Pulmonary artery endothelial cell (primary cell): ENCODE measurements around the gene MYL4. TPM values are rescaled to one million over a fixed set of nuclear protein-coding genes. Genes with fewer than 3 reads are reported as not detected.
A peak's percentile ranks its signal among the peaks of the same experiment; 100 is the strongest.
"Not testable (repeated sequence)": the region's sequence is repeated elsewhere in the genome, so short reads cannot be mapped to it uniquely, and the experiment has no call there.

Experiments
- DNase-seq: peaks from one replicate; pipeline ENCODE4 v3.0.0-alpha.2; 2011; ENCODE audit warnings: low read depth, low spot score
- total RNA-seq: library from RNA; depleted of rRNA; stranded (reverse); fragments of >200 nt; gene quantifications from 2 replicates; pipeline ENCODE4 v1.2.3, GENCODE V29; 2014

Gene MYL4
- total RNA-seq, 1 donor from 2014 or later: 0.33 TPM

GRCh38 chr17:47220531-47220999 lies 11.4 kb downstream of the MYL4 start:
- DNase-seq: no peak

DNA sequence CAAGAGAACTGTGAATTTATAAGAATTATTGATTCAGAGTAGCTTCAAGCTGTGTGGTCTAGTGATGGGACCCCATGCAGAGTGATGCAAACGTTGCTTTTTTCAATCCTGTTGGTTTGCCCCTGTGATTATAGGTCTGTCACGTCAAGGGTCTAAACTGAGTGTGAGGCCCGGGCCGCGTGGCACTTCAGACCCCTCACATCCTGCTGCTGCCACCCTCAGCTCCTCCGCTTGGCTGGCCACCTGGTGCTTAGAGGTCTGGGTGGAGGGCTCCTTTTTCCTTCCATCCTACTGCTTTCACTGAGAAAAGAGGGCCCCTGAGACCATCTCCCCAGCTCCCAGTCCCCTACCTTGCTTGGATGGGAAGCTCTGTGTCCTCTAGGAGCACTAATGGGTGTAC lies 12.0 kb downstream of the MYL4 start:
- no peak for DNase-seq

- DNase-seq: no peak
These were observed 12.9 kb downstream of the MYL4 start for GRCh38 chr17:47222047-47222446.

DNA sequence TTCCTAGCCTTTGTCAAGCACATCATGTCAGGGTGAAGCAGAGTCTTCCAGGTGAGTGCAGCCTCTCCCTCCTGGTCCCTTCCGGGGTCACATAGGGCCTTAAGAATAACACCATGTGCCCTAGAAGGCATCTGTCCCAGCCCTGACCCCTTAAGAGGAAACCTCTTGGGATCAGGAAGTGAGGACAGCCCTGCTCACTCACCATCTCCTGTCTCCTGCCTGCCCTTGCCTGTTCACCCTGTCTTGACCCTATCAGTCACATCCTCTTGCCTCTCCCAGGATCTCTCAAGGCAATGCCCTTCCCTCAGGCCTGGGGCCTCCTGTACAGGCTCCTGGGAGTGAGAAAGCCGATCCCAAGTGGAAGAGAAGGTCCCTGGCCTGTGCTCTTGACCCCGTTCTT lies 13.9 kb downstream of the MYL4 start:
- DNase-seq: peak; percentile 30

GRCh38 chr17:47223460-47223859 lies 14.3 kb downstream of the MYL4 start:
- DNase-seq: no peak

GRCh38 chr17:47224077-47224476 lies 14.9 kb downstream of the MYL4 start:
- not testable (repeated sequence) for DNase-seq

- peak; percentile 11 for DNase-seq
These were observed 15.8 kb downstream of the MYL4 start for GRCh38 chr17:47224966-47225365.

GRCh38 chr17:47225436-47225858 lies 16.3 kb downstream of the MYL4 start:
- peak; percentile 99 for DNase-seq

DNA sequence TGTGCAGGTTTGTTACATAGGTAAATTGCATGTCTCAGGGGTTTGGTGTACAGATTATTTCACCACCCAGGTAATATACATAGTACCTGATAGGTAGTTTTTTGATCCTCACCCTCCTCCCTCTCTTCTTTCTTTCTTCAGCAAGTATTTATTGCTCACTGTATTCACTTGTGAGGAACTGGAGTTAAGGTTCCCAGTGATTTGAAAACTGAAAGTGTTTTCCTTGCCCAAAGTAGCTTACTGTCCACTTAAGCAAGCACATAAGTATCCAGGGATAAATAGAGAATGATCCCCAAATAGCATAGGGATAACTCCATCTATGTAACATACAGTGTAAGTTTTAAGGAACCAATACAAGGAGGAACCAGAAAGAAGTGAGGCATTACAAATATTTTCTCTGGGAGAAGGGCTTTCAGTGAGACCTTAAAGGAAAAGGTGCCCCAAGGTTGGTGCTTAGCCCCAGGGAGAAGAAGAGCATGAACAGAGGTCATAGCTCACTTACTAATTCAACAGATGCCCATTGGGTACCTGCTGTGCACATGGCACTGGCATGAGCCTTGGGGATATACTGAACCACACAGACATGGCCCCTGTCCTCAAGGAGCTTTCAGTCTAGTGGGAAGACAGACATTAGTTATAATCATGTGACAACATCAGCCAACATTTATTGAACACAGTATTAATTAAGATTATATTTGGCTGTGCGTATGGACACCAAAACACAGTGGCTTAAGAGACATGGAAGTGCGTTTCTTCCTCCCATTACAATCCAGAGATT lies 17.0 kb downstream of the MYL4 start:
- no peak for DNase-seq

- DNase-seq: no peak
These were observed 18.7 kb downstream of the MYL4 start for GRCh38 chr17:47227862-47228261.

- peak; percentile 84 for DNase-seq
These were observed 20.6 kb downstream of the MYL4 start for GRCh38 chr17:47229535-47230443.

DNA sequence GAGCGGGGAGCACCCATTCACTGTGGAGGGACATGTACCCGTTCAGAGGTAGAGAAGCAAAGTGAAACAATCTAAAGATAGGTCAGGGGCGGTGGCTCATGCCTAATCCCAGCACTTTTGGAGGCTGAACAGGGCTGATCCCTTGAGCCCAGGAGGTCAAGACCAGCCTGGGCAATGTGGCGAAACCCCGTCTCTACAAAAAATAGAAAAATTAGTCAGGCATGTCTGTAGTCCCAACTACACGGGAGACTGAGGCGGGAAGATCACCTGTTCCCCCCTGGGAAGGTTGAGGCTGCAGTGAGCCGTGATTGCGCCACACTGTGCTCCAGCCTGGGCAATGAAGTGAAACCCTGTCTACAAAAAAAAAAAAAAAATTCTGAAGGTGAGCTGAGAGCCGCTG lies 21.7 kb downstream of the MYL4 start:
- no peak for DNase-seq

DNA sequence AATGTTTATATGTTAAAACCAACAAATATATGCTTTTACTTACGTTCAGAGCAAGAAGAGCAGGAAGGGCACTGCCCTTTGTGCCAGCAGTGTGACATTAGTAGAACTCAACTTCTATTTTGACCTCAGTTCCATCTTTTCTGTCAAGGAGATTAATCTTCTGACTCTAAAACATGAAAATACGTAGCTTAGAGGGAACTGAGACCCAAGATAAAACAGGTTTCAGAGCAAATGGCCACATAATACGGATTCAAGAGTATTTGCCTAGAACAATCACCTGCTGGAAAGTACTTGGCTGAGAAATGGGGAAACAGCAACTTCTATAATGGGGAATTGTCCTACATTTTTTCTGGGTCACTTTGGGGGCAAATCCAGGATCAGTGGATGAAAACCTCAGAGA lies 22.2 kb downstream of the MYL4 start:
- DNase-seq: no peak

DNA sequence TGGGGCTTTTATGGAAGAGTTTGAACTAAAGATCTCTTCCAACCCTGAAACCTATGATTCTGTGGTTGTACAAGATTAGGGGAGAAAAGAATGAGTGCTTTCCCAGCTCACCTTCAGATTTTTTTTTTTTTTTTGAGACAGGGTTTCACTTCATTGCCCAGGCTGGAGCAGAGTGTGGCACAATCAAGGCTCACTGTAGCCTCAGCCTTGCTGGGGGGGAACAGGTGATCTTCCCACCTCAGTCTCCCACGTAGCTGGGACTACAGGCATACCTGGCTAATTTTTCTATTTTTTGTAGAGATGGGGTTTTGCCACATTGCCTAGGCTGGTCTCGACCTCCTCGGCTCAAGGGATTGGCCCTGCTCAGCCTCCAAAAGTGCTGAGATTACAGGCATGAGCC lies 22.7 kb downstream of the MYL4 start:
- no peak for DNase-seq

GRCh38 chr17:47232465-47232864 lies 23.3 kb downstream of the MYL4 start:
- no peak for DNase-seq

GRCh38 chr17:47235506-47235905 lies 26.4 kb downstream of the MYL4 start:
- DNase-seq: no peak

GRCh38 chr17:47235923-47236322 lies 26.8 kb downstream of the MYL4 start:
- no peak for DNase-seq

DNA sequence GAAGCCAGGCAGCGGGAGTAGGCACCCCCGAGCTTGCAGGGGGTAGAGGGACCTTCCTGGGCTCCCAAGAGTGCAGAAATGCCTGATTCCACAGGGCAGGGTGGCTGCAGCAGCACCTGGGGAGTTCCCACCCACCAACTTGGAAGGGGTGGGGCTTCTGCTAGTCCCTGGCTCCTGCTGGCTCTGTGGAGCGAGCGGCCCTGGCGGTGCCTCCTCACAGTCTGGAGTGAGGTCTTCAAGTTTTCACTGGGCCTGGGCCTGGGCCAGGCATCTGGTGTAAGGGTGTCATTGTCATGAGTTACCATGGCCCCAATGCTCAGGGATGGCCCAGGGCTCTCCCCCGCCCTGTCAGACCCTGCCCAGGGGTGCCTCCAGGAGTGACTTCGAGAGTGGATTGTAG lies 28.7 kb downstream of the MYL4 start:
- no peak for DNase-seq

DNA sequence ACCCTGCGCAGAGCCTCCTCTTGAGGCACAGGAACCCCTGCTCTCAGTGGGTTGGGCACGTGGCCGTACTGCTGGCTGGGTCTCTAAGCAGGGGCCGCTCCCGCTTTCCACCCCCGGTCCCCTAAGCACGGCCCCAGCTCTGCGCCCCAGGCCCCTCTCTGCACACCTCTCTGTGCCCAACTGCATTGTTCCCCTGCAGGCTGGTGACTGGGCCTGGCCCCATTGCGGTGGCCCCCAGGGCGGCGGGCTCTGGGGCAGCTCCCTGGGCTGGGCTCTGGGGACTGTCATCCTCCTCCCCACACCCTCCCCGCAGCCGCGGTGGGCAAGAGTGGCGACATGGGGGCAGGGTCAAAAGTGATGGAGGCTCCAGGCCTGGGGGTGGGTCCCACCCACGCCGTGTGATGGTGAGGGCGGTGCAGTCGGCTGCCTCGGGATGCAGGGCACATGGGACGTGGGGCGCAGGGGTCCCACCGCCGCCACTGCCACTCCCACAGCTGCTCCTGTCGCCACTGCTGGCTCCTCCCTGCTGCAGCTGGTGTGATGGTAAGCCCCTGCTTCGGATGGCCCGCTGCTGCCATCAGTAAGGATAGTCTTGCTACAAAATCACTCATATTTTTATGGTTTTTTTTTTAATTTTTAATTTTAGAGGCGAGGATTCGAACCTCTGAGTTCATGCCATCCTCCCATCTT lies 29.3 kb downstream of the MYL4 start:
- no peak for DNase-seq

DNA sequence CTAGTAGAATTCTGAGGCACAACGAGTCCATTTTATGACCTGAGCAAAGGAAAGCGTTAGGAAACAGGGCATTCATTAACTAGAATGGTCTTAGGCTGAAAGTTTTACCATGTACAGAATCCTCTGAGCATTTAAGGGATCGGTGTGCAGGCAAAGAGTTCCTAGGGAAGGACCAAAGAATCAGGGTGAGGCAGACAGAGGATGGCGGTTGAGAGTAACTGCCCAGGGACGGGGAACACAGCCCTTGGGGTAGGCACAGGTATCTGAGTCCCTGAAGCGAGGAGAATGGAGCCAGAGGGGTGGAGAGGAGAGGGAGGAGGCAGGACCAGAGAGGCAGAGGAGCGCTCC lies 30.4 kb downstream of the MYL4 start:
- no peak for DNase-seq

DNA sequence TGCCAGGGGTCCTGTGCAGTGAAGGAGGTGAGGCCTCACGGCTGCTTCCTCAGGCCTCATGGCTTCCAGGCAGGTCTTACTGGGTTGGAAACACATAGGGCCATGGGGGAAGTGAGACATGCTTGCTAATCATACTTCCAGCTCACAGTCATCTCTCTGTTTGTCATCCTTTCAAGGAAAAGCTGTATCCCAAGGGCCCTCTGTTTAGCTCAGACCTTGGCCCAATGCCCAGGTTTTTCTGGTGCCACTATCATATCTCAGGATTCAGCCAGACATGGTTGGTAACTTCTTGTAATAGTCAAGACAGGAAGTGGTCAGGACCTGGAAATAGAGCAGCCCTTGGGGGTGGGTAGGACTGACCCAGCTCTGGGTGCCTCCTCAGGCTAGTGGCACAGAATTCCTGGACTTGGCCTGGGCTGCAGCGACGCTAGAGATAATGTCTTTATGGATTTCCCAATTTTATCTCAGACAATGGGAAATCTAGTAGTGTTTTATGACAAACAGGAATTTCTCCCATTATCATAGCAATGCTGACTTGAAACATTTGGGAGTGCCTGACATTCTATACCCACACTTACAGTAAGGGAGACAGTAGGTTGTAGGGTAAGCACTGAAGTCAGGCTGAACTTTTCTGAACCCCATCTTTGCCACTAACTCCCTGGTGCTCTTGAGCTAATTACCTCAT lies 31.0 kb downstream of the MYL4 start:
- peak; percentile 97 for DNase-seq
